ENCODE measurements around the gene AIF1. TPM values are rescaled to one million over a fixed set of nuclear protein-coding genes. Genes with fewer than 3 reads are reported as not detected.

Gene AIF1
- total RNA-seq, 6 experiments from 2014 or later: not detected

DNA sequence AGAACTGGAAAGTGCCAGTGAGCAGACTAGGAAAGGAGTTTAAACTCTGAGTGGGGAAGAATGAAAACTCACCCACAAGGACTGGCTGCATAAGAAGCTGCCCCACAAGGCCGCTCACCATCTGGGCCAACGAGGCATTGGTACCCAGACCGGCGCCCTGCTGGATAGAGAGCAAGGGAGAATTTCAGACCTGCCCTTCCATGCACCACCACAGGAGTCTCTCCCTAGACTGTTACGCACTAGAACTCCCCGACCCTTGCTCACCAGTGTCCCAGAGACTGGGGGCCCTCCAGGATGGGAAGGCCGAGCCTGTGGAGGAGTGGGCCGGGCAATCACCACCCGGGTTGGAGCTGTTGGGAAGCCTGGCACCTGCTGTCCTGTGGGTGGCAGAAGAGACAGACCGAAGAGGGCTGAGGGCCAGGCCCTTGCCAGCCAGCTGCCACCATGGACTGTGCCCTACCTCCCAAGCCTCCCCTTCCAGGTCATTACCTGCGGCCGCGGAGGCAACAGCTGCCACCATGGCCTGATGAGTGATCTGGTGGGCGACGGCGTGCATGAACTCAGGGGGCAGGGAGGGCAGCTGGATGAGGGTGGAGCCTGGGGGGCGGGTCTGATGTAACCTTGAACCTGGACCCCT is 28.9 kb downstream of the AIF1 start:
- Mint-ChIP-seq H3K9me3 (no peaks in the 10 kb centered on the region), H3K27me3 (ENCODE audit: insufficient read depth) (peaks cover 3% of the 10 kb centered on the region), H3K27ac (no peak overlapping the region), H3K4me3 (no peak overlapping the region), H3K4me1 (ENCODE audit: low read depth) (peaks cover 24% of the 10 kb centered on the region), H3K36me3 (ENCODE audit: low read depth) (peaks cover 21% of the 10 kb centered on the region)
- DNase-seq: no peak
- TF ChIP-seq, protein P1, sequence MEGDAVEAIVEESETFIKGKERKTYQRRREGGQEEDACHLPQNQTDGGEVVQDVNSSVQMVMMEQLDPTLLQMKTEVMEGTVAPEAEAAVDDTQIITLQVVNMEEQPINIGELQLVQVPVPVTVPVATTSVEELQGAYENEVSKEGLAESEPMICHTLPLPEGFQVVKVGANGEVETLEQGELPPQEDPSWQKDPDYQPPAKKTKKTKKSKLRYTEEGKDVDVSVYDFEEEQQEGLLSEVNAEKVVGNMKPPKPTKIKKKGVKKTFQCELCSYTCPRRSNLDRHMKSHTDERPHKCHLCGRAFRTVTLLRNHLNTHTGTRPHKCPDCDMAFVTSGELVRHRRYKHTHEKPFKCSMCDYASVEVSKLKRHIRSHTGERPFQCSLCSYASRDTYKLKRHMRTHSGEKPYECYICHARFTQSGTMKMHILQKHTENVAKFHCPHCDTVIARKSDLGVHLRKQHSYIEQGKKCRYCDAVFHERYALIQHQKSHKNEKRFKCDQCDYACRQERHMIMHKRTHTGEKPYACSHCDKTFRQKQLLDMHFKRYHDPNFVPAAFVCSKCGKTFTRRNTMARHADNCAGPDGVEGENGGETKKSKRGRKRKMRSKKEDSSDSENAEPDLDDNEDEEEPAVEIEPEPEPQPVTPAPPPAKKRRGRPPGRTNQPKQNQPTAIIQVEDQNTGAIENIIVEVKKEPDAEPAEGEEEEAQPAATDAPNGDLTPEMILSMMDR (IDR thresholded peaks at IDR 0.05): no peak

DNA sequence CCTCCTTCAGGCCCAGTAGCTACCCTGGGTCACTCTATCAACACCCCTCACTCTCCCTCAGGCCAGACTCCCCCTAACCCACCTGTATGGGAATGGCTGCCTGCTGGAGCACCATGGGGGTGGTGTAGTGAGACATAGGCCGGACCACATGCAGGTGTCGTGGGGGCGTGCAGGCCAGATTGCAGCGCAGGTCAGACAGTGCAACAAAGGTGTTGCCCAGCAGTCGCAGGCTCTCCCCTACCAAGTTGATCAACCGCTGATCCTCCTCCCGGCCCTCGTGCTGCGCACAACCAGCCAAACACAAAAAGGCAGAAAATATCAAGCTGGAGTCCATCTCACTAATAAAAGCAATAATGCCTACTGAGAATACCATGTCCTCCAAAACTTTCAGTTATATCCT is 30.3 kb downstream of the AIF1 start:
- Mint-ChIP-seq H3K9me3 (no peaks in the 10 kb centered on the region), H3K27ac (no peak overlapping the region), H3K4me1 (ENCODE audit: low read depth) (peaks cover 16% of the 10 kb centered on the region), H3K27me3 (ENCODE audit: insufficient read depth) (no peaks in the 10 kb centered on the region), H3K4me3 (no peak overlapping the region), H3K36me3 (ENCODE audit: low read depth) (peaks cover 13% of the 10 kb centered on the region)
- TF ChIP-seq, protein P1 (IDR thresholded peaks at IDR 0.05): no peak
- no peak for DNase-seq

DNA sequence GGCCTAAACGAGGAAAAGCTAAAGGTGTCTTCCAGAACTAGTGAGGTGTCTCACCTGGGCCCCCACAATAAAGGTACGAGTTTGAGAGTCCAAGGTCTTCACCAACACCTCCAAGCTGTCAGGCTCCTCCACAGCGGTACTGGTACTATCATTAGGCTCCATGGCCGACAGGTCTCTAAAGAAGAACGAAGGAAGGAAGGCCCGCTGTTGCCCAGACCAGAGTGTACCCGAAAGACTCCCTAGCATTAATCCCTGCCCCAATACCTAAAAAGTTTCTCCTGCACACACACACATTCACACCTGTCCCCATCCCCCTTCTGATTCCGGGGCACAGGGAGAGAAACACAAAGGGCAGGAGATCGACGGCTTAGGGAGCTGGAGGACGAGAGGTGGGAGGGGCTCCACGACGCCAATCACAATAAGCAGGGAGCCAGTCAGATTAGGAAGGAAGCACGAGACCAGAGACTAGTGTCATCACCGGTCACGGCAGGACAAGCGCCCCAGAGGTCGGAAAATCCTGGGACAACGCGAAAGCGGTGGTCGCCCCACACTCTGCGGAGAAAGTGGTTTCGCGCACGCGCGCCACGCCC is 36.7 kb downstream of the AIF1 start:
- peak overlapping the region; percentile 94 for H3K4me3 Mint-ChIP-seq
- peaks cover 30% of the 10 kb centered on the region for H3K4me1 Mint-ChIP-seq (ENCODE audit: low read depth)
- DNase-seq: peak; percentile 87
- peaks cover 19% of the 10 kb centered on the region for H3K36me3 Mint-ChIP-seq (ENCODE audit: low read depth)
- H3K9me3 Mint-ChIP-seq: no peaks in the 10 kb centered on the region
- TF ChIP-seq, protein P1 (IDR thresholded peaks at IDR 0.05): no peak
- peaks cover 3% of the 10 kb centered on the region for H3K27me3 Mint-ChIP-seq (ENCODE audit: insufficient read depth)
- H3K27ac Mint-ChIP-seq: peak overlapping the region; percentile 100

DNA sequence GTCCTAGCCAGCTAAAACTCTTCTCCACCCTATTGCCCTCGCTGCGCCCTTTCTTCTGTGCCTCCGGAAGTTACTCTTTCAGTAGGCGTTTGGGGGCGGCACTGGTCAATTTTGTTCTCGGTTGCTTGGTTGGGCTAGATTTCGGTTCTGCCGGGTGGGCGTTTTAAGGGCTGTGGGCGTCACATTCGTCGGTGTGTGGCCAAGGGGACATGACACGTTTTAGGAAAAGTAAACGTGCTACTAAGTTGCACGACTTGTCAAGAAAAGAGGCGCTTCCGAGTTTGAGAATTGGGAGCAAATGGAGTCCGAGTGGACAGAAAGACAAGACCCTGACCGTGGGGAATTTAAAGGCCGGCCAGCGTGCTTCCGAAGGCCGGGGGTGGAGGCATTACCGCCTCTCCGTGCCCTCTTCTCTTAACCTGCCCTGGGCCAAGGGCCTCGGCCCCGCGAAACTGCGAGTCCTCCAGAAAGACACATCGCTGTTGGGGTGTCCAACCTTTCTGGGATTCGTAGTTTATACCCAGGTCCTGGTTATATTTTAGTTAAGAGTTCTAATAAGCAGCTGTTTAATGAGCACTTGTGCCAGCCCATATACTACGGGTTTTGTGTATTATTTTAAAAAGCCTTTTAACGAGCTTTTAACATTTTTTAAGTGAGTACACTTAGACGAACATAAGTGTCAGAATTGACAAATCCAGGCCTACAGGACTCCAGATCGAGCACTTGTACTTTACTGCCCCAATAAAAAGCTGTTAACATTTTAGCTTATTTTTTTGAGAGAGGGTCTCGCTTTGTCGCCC is 38.1 kb downstream of the AIF1 start:
- TF ChIP-seq, protein P1 (IDR thresholded peaks at IDR 0.05): no peak; the same call in 1 of the 2 replicates
- Mint-ChIP-seq H3K4me3 (peak overlapping the region; percentile 94), H3K27ac (peak overlapping the region; percentile 100), H3K9me3 (no peaks in the 10 kb centered on the region), H3K4me1 (ENCODE audit: low read depth) (peaks cover 37% of the 10 kb centered on the region), H3K27me3 (ENCODE audit: insufficient read depth) (peaks cover 3% of the 10 kb centered on the region), H3K36me3 (ENCODE audit: low read depth) (peaks cover 28% of the 10 kb centered on the region)
- peak; percentile 84 for DNase-seq

DNA sequence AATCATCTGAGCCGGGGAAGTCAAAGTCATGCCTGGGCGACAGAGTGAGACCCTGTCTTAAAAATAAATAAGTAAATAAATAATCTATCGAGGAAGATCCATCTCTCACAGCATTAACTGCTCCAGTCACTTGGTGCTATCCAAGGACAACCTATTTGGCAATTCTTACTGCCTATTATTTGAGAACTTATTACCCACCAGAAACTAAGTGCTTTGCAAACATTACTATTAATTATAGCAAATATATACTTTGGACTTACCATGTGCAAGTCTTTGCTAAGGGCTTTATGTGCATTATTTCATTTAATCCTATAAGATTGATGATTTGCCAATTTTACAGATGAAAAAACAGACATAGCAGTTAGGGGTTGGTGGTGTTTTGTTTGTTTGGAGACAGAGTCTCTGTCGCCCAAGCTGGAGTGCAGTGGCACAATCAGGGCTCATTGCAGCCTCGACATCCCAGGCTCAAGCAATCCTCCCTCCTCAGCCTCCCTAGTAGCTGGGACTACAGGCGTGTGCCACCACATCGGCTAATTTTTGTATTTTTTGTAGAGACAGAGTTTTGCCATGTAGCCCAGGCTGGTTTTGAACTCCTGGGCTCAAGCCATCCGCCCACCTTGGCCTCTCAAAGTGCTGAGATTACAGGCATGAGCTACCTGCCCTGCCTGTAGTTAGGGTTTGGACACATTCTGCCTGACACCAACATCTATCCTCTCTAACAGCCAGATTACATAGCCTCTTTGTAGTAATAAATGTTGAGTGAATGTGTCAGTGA is 39.7 kb downstream of the AIF1 start:
- peaks cover 48% of the 10 kb centered on the region for H3K4me1 Mint-ChIP-seq (ENCODE audit: low read depth)
- H3K27me3 Mint-ChIP-seq (ENCODE audit: insufficient read depth): peaks cover 3% of the 10 kb centered on the region
- no peaks in the 10 kb centered on the region for H3K9me3 Mint-ChIP-seq
- peaks cover 32% of the 10 kb centered on the region for H3K36me3 Mint-ChIP-seq (ENCODE audit: low read depth)
- no peak overlapping the region for H3K4me3 Mint-ChIP-seq
- TF ChIP-seq, protein P1 (IDR thresholded peaks at IDR 0.05): no peak
- H3K27ac Mint-ChIP-seq: no peak overlapping the region
- no peak for DNase-seq

All from HFFc6 (cell line).